ENCODE measurements around the gene B9D2. TPM values are rescaled to one million over a fixed set of nuclear protein-coding genes. Genes with fewer than 3 reads are reported as not detected.

B9D2 gene
- total and polyA plus RNA-seq, 10 donors, result 7.5 to 11.9 (median 8.7) TPM

DNA sequence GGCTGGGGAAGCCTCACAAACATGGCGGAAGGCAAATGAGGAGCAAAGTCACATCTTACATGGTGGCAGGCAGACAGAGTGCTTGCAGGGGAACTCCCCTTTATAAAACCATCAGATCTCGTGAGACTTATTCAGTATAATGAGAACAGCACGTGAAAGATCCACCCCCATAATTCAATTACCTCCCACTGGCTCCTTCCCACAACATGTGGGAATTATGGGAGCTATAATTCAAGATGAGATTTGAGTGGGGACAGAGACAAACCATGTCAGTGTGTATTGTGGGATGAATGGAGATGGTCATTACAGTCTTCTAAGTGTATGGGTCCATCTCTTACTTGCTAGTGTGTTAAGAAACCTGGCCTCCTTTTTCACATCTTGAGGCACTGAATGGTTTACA lies 38.1 kb upstream of the B9D2 start:
- Histone ChIP-seq H3K27ac (no peak overlapping the region), H3K4me1 (peaks cover 12 to 79% (median 39%) of the 10 kb centered on the region in 6 donors)
- TF ChIP-seq POLR2AphosphoS5 (IDR thresholded peaks at IDR 0.05) (no peak), POLR2A (IDR thresholded peaks at IDR 0.05) (no peak)
- TF ChIP-seq, protein P1, sequence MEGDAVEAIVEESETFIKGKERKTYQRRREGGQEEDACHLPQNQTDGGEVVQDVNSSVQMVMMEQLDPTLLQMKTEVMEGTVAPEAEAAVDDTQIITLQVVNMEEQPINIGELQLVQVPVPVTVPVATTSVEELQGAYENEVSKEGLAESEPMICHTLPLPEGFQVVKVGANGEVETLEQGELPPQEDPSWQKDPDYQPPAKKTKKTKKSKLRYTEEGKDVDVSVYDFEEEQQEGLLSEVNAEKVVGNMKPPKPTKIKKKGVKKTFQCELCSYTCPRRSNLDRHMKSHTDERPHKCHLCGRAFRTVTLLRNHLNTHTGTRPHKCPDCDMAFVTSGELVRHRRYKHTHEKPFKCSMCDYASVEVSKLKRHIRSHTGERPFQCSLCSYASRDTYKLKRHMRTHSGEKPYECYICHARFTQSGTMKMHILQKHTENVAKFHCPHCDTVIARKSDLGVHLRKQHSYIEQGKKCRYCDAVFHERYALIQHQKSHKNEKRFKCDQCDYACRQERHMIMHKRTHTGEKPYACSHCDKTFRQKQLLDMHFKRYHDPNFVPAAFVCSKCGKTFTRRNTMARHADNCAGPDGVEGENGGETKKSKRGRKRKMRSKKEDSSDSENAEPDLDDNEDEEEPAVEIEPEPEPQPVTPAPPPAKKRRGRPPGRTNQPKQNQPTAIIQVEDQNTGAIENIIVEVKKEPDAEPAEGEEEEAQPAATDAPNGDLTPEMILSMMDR (IDR thresholded peaks at IDR 0.05 in 8 of 11, conservative IDR thresholded peaks at IDR 0.05 in 3 of 11), result no peak

GRCh38 chr19:41401483-41401882 lies 37.5 kb upstream of the B9D2 start:
- 67 to 73% (median 69%) methylated on average over 4 of the region's 4 CpGs for WGBS, 5 donors

More for the DNA sequence above, 38.1 kb upstream of the B9D2 start:
- WGBS, 5 donors, result 79 to 88% (median 80%) methylated on average over 3 of the region's 3 CpGs
- Histone ChIP-seq H3K27me3 (replicated peaks in 1 of 7) (no peaks in the 10 kb centered on the region), H3K36me3 (peaks cover 0 to 34% (median 2%) of the 10 kb centered on the region in 6 donors), H3K9me3 (no peaks in the 10 kb centered on the region), H3K4me3 (no peak overlapping the region)
- DNase-seq, result no peak
- intact Hi-C loops (cut with DNase I; ENCODE audit: low total_unique reads), result no loop called here

GRCh38 chr19:41399525-41399924 lies 35.6 kb upstream of the B9D2 start:
- TF ChIP-seq POLR2A (IDR thresholded peaks at IDR 0.05) (no peak), POLR2AphosphoS5 (IDR thresholded peaks at IDR 0.05) (no peak)
- TF ChIP-seq, protein P1 (IDR thresholded peaks at IDR 0.05 in 8 of 11, conservative IDR thresholded peaks at IDR 0.05 in 3 of 11), result no peak
- H3K36me3 ChIP-seq, result peaks cover 0 to 34% (median 2%) of the 10 kb centered on the region in 6 donors
- no peak overlapping the region for H3K4me3 ChIP-seq
- peaks cover 14 to 79% (median 46%) of the 10 kb centered on the region in 6 donors for H3K4me1 ChIP-seq
- 85 to 97% (median 90%) methylated on average over 2 of the region's 2 CpGs for WGBS, 5 donors
- no peaks in the 10 kb centered on the region for H3K27me3 ChIP-seq (replicated peaks in 1 of 7)
- no peak for DNase-seq
- no peak overlapping the region for H3K27ac ChIP-seq
- no peaks in the 10 kb centered on the region for H3K9me3 ChIP-seq
- intact Hi-C loops (cut with DNase I; ENCODE audit: low total_unique reads), result no loop called here

More at GRCh38 chr19:41401483-41401882, 37.5 kb upstream of the B9D2 start:
- H3K9me3 ChIP-seq, result no peaks in the 10 kb centered on the region
- no peak overlapping the region for H3K4me3 ChIP-seq
- TF ChIP-seq POLR2AphosphoS5 (IDR thresholded peaks at IDR 0.05) (no peak), POLR2A (IDR thresholded peaks at IDR 0.05) (no peak)
- TF ChIP-seq, protein P1 (IDR thresholded peaks at IDR 0.05 in 8 of 11, conservative IDR thresholded peaks at IDR 0.05 in 3 of 11), result no peak
- H3K27me3 ChIP-seq (replicated peaks in 1 of 7), result no peaks in the 10 kb centered on the region
- H3K27ac ChIP-seq, result no peak overlapping the region
- no peak for DNase-seq
- intact Hi-C loops (cut with DNase I; ENCODE audit: low total_unique reads), result no loop called here
- H3K4me1 ChIP-seq, result peaks cover 14 to 79% (median 42%) of the 10 kb centered on the region in 6 donors
- H3K36me3 ChIP-seq, result peaks cover 0 to 34% (median 2%) of the 10 kb centered on the region in 6 donors

GRCh38 chr19:41399091-41399490 lies 35.1 kb upstream of the B9D2 start:
- Histone ChIP-seq H3K27ac (no peak overlapping the region), H3K27me3 (replicated peaks in 1 of 7) (no peaks in the 10 kb centered on the region), H3K36me3 (peaks cover 0 to 30% (median 2%) of the 10 kb centered on the region in 6 donors), H3K4me3 (peak overlapping the region in 4 of 8 donors; percentile 69 to 94 (median 84)), H3K4me1 (peaks cover 14 to 83% (median 48%) of the 10 kb centered on the region in 6 donors), H3K9me3 (no peaks in the 10 kb centered on the region)
- WGBS, 5 donors, result 82 to 90% (median 87%) methylated on average over 3 of the region's 3 CpGs
- TF ChIP-seq POLR2AphosphoS5 (IDR thresholded peaks at IDR 0.05) (no peak), POLR2A (IDR thresholded peaks at IDR 0.05) (no peak)
- TF ChIP-seq, protein P1 (IDR thresholded peaks at IDR 0.05 in 8 of 11, conservative IDR thresholded peaks at IDR 0.05 in 3 of 11), result no peak
- intact Hi-C loops (cut with DNase I; ENCODE audit: low total_unique reads), result no loop called here
- no peak for DNase-seq

All from spleen (tissue), 11 donors.